ENCODE data around the gene BTRC.

DNA sequence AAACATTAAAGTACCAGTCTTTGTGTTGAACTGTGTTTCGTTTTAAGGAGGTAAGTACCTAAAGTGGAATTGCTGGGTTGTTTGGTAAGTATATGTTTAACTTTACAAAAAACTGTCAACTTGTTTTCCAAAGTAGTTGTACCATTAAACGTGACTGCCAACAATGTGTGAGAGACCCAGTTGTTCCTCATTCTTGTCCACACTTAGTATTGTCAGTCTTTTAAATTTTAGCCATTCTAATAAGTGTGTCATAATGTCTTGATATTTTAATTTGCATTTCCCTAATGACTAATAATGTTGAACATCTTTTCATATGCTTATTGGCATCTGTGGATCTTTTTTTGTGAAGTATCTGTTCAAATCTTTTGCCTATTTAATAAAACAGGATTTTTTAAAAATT lies 159.8 kb downstream of the BTRC start:
- TF ChIP-seq MAX (IDR thresholded peaks at IDR 0.05) (no peak), POLR2A (IDR thresholded peaks at IDR 0.05; ENCODE audit: borderline replicate concordance, extremely low read depth, insufficient read depth, insufficient read length) (no peak), EZH2phosphoT487 (IDR thresholded peaks at IDR 0.05; ENCODE audit: borderline replicate concordance) (no peak), ZBTB33 (IDR thresholded peaks at IDR 0.05; ENCODE audit: extremely low read depth, insufficient replicate concordance, low read length) (no peak), SP1 (IDR thresholded peaks at IDR 0.05; ENCODE audit: low read depth) (no peak), YY1 (IDR thresholded peaks at IDR 0.05; ENCODE audit: extremely low read depth, insufficient replicate concordance, low read depth, low read length) (no peak), POLR2AphosphoS5 (IDR thresholded peaks at IDR 0.05; ENCODE audit: low read depth, low read length) (no peak), RAD21 (IDR thresholded peaks at IDR 0.05; ENCODE audit: low read depth) (no peak), EZH2 (IDR thresholded peaks at IDR 0.05) (no peak)
- TF ChIP-seq, protein P1, sequence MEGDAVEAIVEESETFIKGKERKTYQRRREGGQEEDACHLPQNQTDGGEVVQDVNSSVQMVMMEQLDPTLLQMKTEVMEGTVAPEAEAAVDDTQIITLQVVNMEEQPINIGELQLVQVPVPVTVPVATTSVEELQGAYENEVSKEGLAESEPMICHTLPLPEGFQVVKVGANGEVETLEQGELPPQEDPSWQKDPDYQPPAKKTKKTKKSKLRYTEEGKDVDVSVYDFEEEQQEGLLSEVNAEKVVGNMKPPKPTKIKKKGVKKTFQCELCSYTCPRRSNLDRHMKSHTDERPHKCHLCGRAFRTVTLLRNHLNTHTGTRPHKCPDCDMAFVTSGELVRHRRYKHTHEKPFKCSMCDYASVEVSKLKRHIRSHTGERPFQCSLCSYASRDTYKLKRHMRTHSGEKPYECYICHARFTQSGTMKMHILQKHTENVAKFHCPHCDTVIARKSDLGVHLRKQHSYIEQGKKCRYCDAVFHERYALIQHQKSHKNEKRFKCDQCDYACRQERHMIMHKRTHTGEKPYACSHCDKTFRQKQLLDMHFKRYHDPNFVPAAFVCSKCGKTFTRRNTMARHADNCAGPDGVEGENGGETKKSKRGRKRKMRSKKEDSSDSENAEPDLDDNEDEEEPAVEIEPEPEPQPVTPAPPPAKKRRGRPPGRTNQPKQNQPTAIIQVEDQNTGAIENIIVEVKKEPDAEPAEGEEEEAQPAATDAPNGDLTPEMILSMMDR (IDR thresholded peaks at IDR 0.05 in 2 of 3, conservative IDR thresholded peaks at IDR 0.05 in 1 of 3; ENCODE audit: borderline replicate concordance in 1 of 3, insufficient read depth in 1 of 3, low read depth in 2 of 3, low read length in 2 of 3): no peak

Data from HCT116 (cell line).